ENCODE data around the gene NTRK2. TPM values are rescaled to one million over a fixed set of nuclear protein-coding genes. Genes with fewer than 3 reads are reported as not detected.

Gene NTRK2
- total RNA-seq, 1 donor from 2014 or later, result 1.5 TPM

- DNase-seq (ENCODE audit: low read depth), result no peak
- Histone ChIP-seq H3K27me3 (ENCODE audit: control insufficient read depth, insufficient read depth, low read length) (no peaks in the 10 kb centered on the region), H3K4me3 (ENCODE audit: low read depth, low read length) (no peak overlapping the region), H3K36me3 (ENCODE audit: control insufficient read depth, insufficient read depth, low read length) (no peaks in the 10 kb centered on the region)
- no peak for TF ChIP-seq CTCF (IDR thresholded peaks at IDR 0.05; ENCODE audit: insufficient read depth, low read length, poor library complexity, severe bottlenecking)
Observed at GRCh38 chr9:85030316-85030715, 360.8 kb downstream of the NTRK2 start.

DNA sequence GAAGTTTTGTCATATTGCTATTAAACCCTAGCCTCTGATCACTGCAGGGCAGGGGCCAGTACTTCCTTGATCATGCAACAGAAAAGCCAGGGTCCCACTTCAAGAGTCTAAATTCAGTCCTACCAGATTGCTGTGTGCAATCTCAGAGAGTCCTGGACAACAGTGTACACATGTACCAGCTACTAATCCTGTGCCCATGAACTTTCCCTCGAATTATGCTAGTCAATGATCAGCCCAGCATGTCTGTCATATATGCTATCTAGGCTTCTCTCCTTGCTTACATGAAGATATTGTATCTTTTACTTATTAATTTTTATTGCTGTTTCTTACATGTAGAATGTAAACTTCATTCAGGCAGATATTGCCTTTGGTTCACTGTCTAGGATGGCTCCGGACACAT is 367.0 kb downstream of the NTRK2 start:
- DNase-seq (ENCODE audit: low read depth), result no peak
- TF ChIP-seq CTCF (IDR thresholded peaks at IDR 0.05; ENCODE audit: insufficient read depth, low read length, poor library complexity, severe bottlenecking), result no peak
- no peaks in the 10 kb centered on the region for H3K36me3 ChIP-seq (ENCODE audit: control insufficient read depth, insufficient read depth, low read length)
- no peak overlapping the region for H3K4me3 ChIP-seq (ENCODE audit: low read depth, low read length)
- H3K27me3 ChIP-seq (ENCODE audit: control insufficient read depth, insufficient read depth, low read length), result peaks cover 2% of the 10 kb centered on the region

DNA sequence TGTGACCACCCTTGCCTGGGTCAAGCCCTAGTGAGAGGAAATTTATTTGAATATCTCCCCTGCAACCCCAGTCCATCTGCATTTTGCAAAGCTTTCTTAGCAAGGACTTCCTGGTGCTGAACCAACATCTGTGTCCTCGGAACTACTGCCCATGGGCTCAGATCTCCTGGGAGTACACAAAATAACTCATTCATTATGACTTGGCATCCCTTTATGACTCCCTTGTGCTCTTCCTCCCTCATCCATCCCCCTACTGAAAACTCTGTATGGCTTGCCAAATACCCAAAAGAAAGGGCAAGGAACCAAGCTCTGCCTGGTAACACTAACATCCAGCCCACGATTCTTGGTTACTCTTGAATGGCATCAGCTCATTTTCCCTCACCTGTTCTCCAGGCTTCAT is 368.5 kb downstream of the NTRK2 start:
- Histone ChIP-seq H3K27me3 (ENCODE audit: control insufficient read depth, insufficient read depth, low read length) (peaks cover 2% of the 10 kb centered on the region), H3K4me3 (ENCODE audit: low read depth, low read length) (no peak overlapping the region), H3K36me3 (ENCODE audit: control insufficient read depth, insufficient read depth, low read length) (no peaks in the 10 kb centered on the region)
- DNase-seq (ENCODE audit: low read depth), result no peak
- TF ChIP-seq CTCF (IDR thresholded peaks at IDR 0.05; ENCODE audit: insufficient read depth, low read length, poor library complexity, severe bottlenecking), result no peak

- no peak for DNase-seq (ENCODE audit: low read depth)
Observed at GRCh38 chr9:85038824-85039608, 369.5 kb downstream of the NTRK2 start.

GRCh38 chr9:85040146-85040545 is 370.6 kb downstream of the NTRK2 start:
- no peak for TF ChIP-seq CTCF (IDR thresholded peaks at IDR 0.05; ENCODE audit: insufficient read depth, low read length, poor library complexity, severe bottlenecking)
- Histone ChIP-seq H3K4me3 (ENCODE audit: low read depth, low read length) (no peak overlapping the region), H3K27me3 (ENCODE audit: control insufficient read depth, insufficient read depth, low read length) (peaks cover 2% of the 10 kb centered on the region), H3K36me3 (ENCODE audit: control insufficient read depth, insufficient read depth, low read length) (no peaks in the 10 kb centered on the region)
- DNase-seq (ENCODE audit: low read depth), result no peak

More at GRCh38 chr9:85038824-85039608, 369.5 kb downstream of the NTRK2 start:
- peaks cover 2% of the 10 kb centered on the region for H3K27me3 ChIP-seq (ENCODE audit: control insufficient read depth, insufficient read depth, low read length)
- H3K36me3 ChIP-seq (ENCODE audit: control insufficient read depth, insufficient read depth, low read length), result no peaks in the 10 kb centered on the region
- H3K4me3 ChIP-seq (ENCODE audit: low read depth, low read length), result no peak overlapping the region
- TF ChIP-seq CTCF (IDR thresholded peaks at IDR 0.05; ENCODE audit: insufficient read depth, low read length, poor library complexity, severe bottlenecking), result no peak

Measured in kidney epithelial cell (primary cell).